ENCODE results near the gene RDH11.

The RDH11 gene

GRCh38 chr14:67641480-67641879 is 54.1 kb downstream of the RDH11 start:
- no peaks in the 10 kb centered on the region for H3K79me2 ChIP-seq (ENCODE audit: insufficient read depth, low read length)
- H3K4me1 ChIP-seq (ENCODE audit: insufficient read depth, low read length, poor library complexity, severe bottlenecking): peaks cover 4% of the 10 kb centered on the region
- no peaks in the 10 kb centered on the region for H3K9me3 ChIP-seq (ENCODE audit: insufficient read depth, low read depth, low read length)
- H3K4me3 ChIP-seq (ENCODE audit: low read length, poor library complexity, severe bottlenecking): no peak overlapping the region
- H4K20me1 ChIP-seq (ENCODE audit: insufficient read depth, low read length, poor library complexity, severe bottlenecking): no peaks in the 10 kb centered on the region
- H3K9ac ChIP-seq (ENCODE audit: low read depth, low read length, poor library complexity, severe bottlenecking): no peak overlapping the region
- H3K4me2 ChIP-seq (ENCODE audit: low read depth, low read length, poor library complexity, severe bottlenecking): no peak overlapping the region
- H3F3A ChIP-seq (ENCODE audit: low read depth): no peaks in the 10 kb centered on the region
- no peak for TF ChIP-seq CTCF (conservative IDR thresholded peaks at IDR 0.05; ENCODE audit: low read length)
- TF ChIP-seq EZH2phosphoT487 (IDR thresholded peaks at IDR 0.05; ENCODE audit: borderline replicate concordance): no peak
- no peaks in the 10 kb centered on the region for H3K9me2 ChIP-seq (replicated peaks; ENCODE audit: low read depth, low read length)
- no peaks in the 10 kb centered on the region for H3K27me3 ChIP-seq (ENCODE audit: insufficient read depth, low read length, poor library complexity, severe bottlenecking)
- no peak overlapping the region for H2AFZ ChIP-seq (ENCODE audit: low read length)
- peaks cover 3% of the 10 kb centered on the region; the same call in 1 of the 2 replicates for H3K36me3 ChIP-seq (ENCODE audit: insufficient read depth, low read length)

GRCh38 chr14:67638642-67639041 is 56.9 kb downstream of the RDH11 start:
- Histone ChIP-seq H3K36me3 (ENCODE audit: insufficient read depth, low read length) (no peaks in the 10 kb centered on the region), H3K9ac (ENCODE audit: low read depth, low read length, poor library complexity, severe bottlenecking) (no peak overlapping the region), H3K4me3 (ENCODE audit: low read length, poor library complexity, severe bottlenecking) (no peak overlapping the region), H2AFZ (ENCODE audit: low read length) (no peak overlapping the region), H3K9me3 (ENCODE audit: insufficient read depth, low read depth, low read length) (no peaks in the 10 kb centered on the region), H3K27me3 (ENCODE audit: insufficient read depth, low read length, poor library complexity, severe bottlenecking) (no peaks in the 10 kb centered on the region), H3K4me2 (ENCODE audit: low read depth, low read length, poor library complexity, severe bottlenecking) (no peak overlapping the region), H3F3A (ENCODE audit: low read depth) (no peaks in the 10 kb centered on the region), H4K20me1 (ENCODE audit: insufficient read depth, low read length, poor library complexity, severe bottlenecking) (no peaks in the 10 kb centered on the region), H3K79me2 (ENCODE audit: insufficient read depth, low read length) (no peaks in the 10 kb centered on the region), H3K4me1 (ENCODE audit: insufficient read depth, low read length, poor library complexity, severe bottlenecking) (peaks cover 4% of the 10 kb centered on the region), H3K9me2 (replicated peaks; ENCODE audit: low read depth, low read length) (no peaks in the 10 kb centered on the region)
- TF ChIP-seq EZH2phosphoT487 (IDR thresholded peaks at IDR 0.05; ENCODE audit: borderline replicate concordance) (no peak), CTCF (conservative IDR thresholded peaks at IDR 0.05; ENCODE audit: low read length) (no peak)

- Histone ChIP-seq H3K9ac (ENCODE audit: low read depth, low read length, poor library complexity, severe bottlenecking) (no peak overlapping the region), H3K4me3 (ENCODE audit: low read length, poor library complexity, severe bottlenecking) (no peak overlapping the region), H3K4me2 (ENCODE audit: low read depth, low read length, poor library complexity, severe bottlenecking) (no peak overlapping the region), H3K4me1 (ENCODE audit: insufficient read depth, low read length, poor library complexity, severe bottlenecking) (no peaks in the 10 kb centered on the region), H4K20me1 (ENCODE audit: insufficient read depth, low read length, poor library complexity, severe bottlenecking) (no peaks in the 10 kb centered on the region), H2AFZ (ENCODE audit: low read length) (no peak overlapping the region), H3K27me3 (ENCODE audit: insufficient read depth, low read length, poor library complexity, severe bottlenecking) (no peaks in the 10 kb centered on the region), H3K9me2 (replicated peaks; ENCODE audit: low read depth, low read length) (no peaks in the 10 kb centered on the region), H3F3A (ENCODE audit: low read depth) (no peaks in the 10 kb centered on the region), H3K79me2 (ENCODE audit: insufficient read depth, low read length) (no peaks in the 10 kb centered on the region), H3K36me3 (ENCODE audit: insufficient read depth, low read length) (no peaks in the 10 kb centered on the region), H3K9me3 (ENCODE audit: insufficient read depth, low read depth, low read length) (no peaks in the 10 kb centered on the region)
- TF ChIP-seq CTCF (conservative IDR thresholded peaks at IDR 0.05; ENCODE audit: low read length) (no peak), EZH2phosphoT487 (IDR thresholded peaks at IDR 0.05; ENCODE audit: borderline replicate concordance) (no peak)
These were observed 59.1 kb downstream of the RDH11 start for GRCh38 chr14:67636361-67636919.
